CD14-positive monocyte (primary cell): ENCODE results near the gene DAPK1. TPM values are rescaled to one million over a fixed set of nuclear protein-coding genes. Genes with fewer than 3 reads are reported as not detected.

Experiments used
- DNase-seq, 3 donors: peaks; one replicate each; pipeline ENCODE4 v3.0.0-alpha.2; 2011 to 2022
- H2AFZ ChIP-seq: 2 replicates; pipeline ENCODE4 v1.6.0; 2012; ENCODE audit warnings: mild to moderate bottlenecking, low read depth, low read length, inconsistent platforms; ENCODE audit not compliant: insufficient read depth, poor library complexity, severe bottlenecking
- H3K27ac ChIP-seq, 2 donors: 1 replicate in 1 of 2; 2 replicates in 1 of 2; pipeline ENCODE4 v1.5.1; 2012 to 2013; ENCODE audit warnings: low read length in 2 of 2, control low read depth in 1 of 2, inconsistent platforms in 1 of 2, low read depth in 1 of 2, mild to moderate bottlenecking in 1 of 2
- H3K27me3 ChIP-seq, 2 donors: one replicate each; pipeline versions ENCODE4 v1.6.0 to v1.6.1; 2011 to 2013; ENCODE audit warnings: low read length in 2 of 2; ENCODE audit not compliant: control insufficient read depth in 2 of 2, insufficient read depth in 2 of 2
- H3K36me3 ChIP-seq, 2 donors: replicated peaks in 1 of 2; 1 replicate in 1 of 2; 2 replicates in 1 of 2; pipeline versions ENCODE4 v1.5.1 to v1.6.1; 2012 to 2013; ENCODE audit warnings: low read length in 2 of 2, control low read depth in 1 of 2, inconsistent platforms in 1 of 2, mild to moderate bottlenecking in 1 of 2; ENCODE audit not compliant: insufficient read depth in 2 of 2, control insufficient read depth in 1 of 2
- H3K4me1 ChIP-seq, 2 donors: 1 replicate in 1 of 2; 2 replicates in 1 of 2; pipeline versions ENCODE4 v1.5.1 to v1.6.1; 2012 to 2013; ENCODE audit warnings: low read length in 2 of 2, control low read depth in 1 of 2, inconsistent platforms in 1 of 2, mild to moderate bottlenecking in 1 of 2, moderate library complexity in 1 of 2; ENCODE audit not compliant: insufficient read depth in 2 of 2, control insufficient read depth in 1 of 2
- H3K4me2 ChIP-seq: replicated peaks from 2 replicates; pipeline ENCODE3; 2012; ENCODE audit warnings: low read length, moderate library complexity, mild to moderate bottlenecking; ENCODE audit not compliant: poor library complexity, severe bottlenecking; ENCODE audit errors: extremely low read depth
- H3K4me3 ChIP-seq, 3 experiments: fragments of 200-600 bp in 1 of 3; sonication (generic) in 1 of 3; replicated peaks in 1 of 3; 1 replicate in 2 of 3; 2 replicates in 1 of 3; pipeline ENCODE4 v1.5.1; 2011 to 2013; ENCODE audit warnings: low read length in 3 of 3, mild to moderate bottlenecking in 3 of 3, control low read depth in 2 of 3, low read depth in 2 of 3, inconsistent platforms in 1 of 3, moderate library complexity in 1 of 3
- H3K79me2 ChIP-seq: 2 replicates; pipeline ENCODE4 v1.6.0; 2012; ENCODE audit warnings: mild to moderate bottlenecking, control low read depth, inconsistent platforms, low read length, moderate library complexity; ENCODE audit not compliant: insufficient read depth
- H3K9ac ChIP-seq: 2 replicates; pipeline ENCODE4 v1.6.0; 2017; ENCODE audit warnings: low read length, mild to moderate bottlenecking; ENCODE audit not compliant: insufficient read depth, poor library complexity, severe bottlenecking
- H3K9me3 ChIP-seq, 2 donors: replicated peaks in 1 of 2; 1 replicate in 1 of 2; 2 replicates in 1 of 2; pipeline versions ENCODE4 v1.5.1 to v1.6.1; 2012 to 2013; ENCODE audit warnings: low read length in 2 of 2, control low read depth in 1 of 2; ENCODE audit not compliant: control insufficient read depth in 1 of 2, insufficient read depth in 1 of 2
- H4K20me1 ChIP-seq: 2 replicates; pipeline ENCODE4 v1.6.0; 2012; ENCODE audit warnings: mild to moderate bottlenecking, low read length, control low read depth, moderate library complexity; ENCODE audit not compliant: insufficient read depth
- H3K27ac Mint-ChIP-seq, 7 donors: one replicate each; pipeline ENCODE4 v1.8.0; 2020; ENCODE audit warnings: mild to moderate bottlenecking in 7 of 7, mixed read lengths in 7 of 7, moderate library complexity in 6 of 7, inconsistent platforms in 2 of 7
- H3K27me3 Mint-ChIP-seq, 3 donors: one replicate each; pipeline ENCODE4 v1.8.0; 2021 to 2022; ENCODE audit warnings: low read depth in 3 of 3, mild to moderate bottlenecking in 3 of 3, mixed read lengths in 3 of 3, moderate library complexity in 3 of 3, inconsistent platforms in 1 of 3
- H3K36me3 Mint-ChIP-seq, 2 donors: one replicate each; pipeline ENCODE4 v1.8.0; 2020; ENCODE audit warnings: mixed read lengths in 2 of 2, inconsistent platforms in 1 of 2, mild to moderate bottlenecking in 1 of 2
- H3K4me1 Mint-ChIP-seq: one replicate; pipeline ENCODE4 v1.8.0; 2020; ENCODE audit warnings: mild to moderate bottlenecking, mixed read lengths
- H3K4me3 Mint-ChIP-seq, 2 donors: one replicate each; pipeline ENCODE4 v1.8.0; 2020; ENCODE audit warnings: mild to moderate bottlenecking in 2 of 2, mixed read lengths in 2 of 2, moderate library complexity in 1 of 2
- H3K9me3 Mint-ChIP-seq, 7 donors: one replicate each; pipeline ENCODE4 v1.8.0; 2020 to 2022; ENCODE audit warnings: mixed read lengths in 7 of 7, mild to moderate bottlenecking in 6 of 7, moderate library complexity in 6 of 7, inconsistent platforms in 2 of 7
- WGBS: methylation state at CpG from one replicate; pipeline ENCODE4 v1.1.5; 2013; ENCODE audit warnings: missing lambda C conversion rate; ENCODE audit not compliant: insufficient coverage; 5-methylcytosine and 5-hydroxymethylcytosine counted together
- intact Hi-C, 2 donors: fragments of 100-400 bp; cut with micrococcal nuclease; formaldehyde crosslinking; loops; one replicate each; pipeline versions ENCODE4 v1.15.0 to v1.15.1; 2023
- polyA plus RNA-seq, 3 donors: library from polyadenylated mRNA; depleted of rRNA in 1 of 3; unstranded in 2 of 3; stranded (reverse) in 1 of 3; fragments of 300-500 nt in 2 of 3; fragments of >200 nt in 1 of 3; fragmentation: Illumina TruSeq in 2 of 3; gene quantifications; 1 replicate in 2 of 3; 2 replicates in 1 of 3; pipeline ENCODE4 v1.2.3, GENCODE V29; 2012 to 2021
- TF ChIP-seq, protein P1 (sequence below): fragments of 200-600 bp; IDR thresholded peaks from one replicate; pipeline ENCODE4 v1.8.0; 2022; ENCODE audit warnings: antibody characterized with exemption, mild to moderate bottlenecking

Gene DAPK1
- polyA plus RNA-seq, 3 donors = 24.1 to 102 (median 44.4) TPM

DNA sequence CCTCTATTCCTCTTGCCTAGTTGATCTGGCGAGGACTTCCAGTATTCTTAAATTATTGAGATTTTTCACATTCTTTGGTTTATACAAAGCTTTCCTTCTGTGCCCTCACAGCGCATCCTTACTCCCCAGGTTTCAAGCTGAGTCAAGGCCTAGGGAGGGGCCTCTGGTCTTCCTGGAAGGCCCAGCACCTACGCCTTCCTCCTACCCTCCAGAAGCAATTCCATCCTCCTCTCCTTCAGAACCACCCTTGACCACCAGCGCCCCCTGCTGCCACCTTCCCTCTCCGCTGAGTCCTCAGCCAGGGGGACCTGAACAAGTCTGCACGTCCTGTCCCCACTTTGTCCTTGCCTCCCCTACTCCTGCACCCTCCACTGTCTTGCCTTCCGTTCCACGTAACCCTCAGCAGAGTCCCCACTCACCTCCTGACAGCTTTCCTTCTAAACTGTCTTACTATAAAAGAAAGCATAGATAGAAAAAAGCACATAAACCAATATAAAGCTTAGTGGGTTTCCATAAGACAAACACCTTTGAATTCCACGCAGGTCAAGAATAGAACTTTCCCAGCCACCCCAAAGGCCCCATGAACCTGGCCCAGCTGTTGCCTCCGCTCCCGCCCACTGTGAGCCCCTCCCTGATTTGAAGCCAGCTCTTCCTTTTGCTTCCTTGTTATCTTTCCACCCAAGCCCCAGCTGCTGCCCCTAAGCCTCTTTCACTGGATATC, 165.3 kb downstream of the DAPK1 start:
- H3K9me3 Mint-ChIP-seq = peaks cover 17 to 22% (median 18%) of the 10 kb centered on the region in 7 donors
- Histone ChIP-seq H3K27me3 (no peaks in the 10 kb centered on the region), H3K27ac (no peak overlapping the region), H3K9ac (no peak overlapping the region), H3K79me2 (no peaks in the 10 kb centered on the region), H3K4me3 (no peak overlapping the region), H3K4me1 (no peaks in the 10 kb centered on the region), H3K4me2 (no peak overlapping the region), H4K20me1 (peaks cover 18% of the 10 kb centered on the region), H3K9me3 (peaks cover 19% of the 10 kb centered on the region in 2 donors), H2AFZ (no peak overlapping the region), H3K36me3 (peaks cover 35 to 81% of the 10 kb centered on the region in 2 donors)
- TF ChIP-seq, protein P1, sequence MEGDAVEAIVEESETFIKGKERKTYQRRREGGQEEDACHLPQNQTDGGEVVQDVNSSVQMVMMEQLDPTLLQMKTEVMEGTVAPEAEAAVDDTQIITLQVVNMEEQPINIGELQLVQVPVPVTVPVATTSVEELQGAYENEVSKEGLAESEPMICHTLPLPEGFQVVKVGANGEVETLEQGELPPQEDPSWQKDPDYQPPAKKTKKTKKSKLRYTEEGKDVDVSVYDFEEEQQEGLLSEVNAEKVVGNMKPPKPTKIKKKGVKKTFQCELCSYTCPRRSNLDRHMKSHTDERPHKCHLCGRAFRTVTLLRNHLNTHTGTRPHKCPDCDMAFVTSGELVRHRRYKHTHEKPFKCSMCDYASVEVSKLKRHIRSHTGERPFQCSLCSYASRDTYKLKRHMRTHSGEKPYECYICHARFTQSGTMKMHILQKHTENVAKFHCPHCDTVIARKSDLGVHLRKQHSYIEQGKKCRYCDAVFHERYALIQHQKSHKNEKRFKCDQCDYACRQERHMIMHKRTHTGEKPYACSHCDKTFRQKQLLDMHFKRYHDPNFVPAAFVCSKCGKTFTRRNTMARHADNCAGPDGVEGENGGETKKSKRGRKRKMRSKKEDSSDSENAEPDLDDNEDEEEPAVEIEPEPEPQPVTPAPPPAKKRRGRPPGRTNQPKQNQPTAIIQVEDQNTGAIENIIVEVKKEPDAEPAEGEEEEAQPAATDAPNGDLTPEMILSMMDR = peak; percentile 80
- intact Hi-C loops = loop anchor here (2.0 to 5.0 kb wide), 2 partner anchors 326 to 328 kb away; no protein-coding TSS in a partner anchor
- H3K27ac Mint-ChIP-seq = peak overlapping the region in 2 of 7 donors; percentile 18 to 43
- no peak overlapping the region for H3K4me3 Mint-ChIP-seq
- H3K27me3 Mint-ChIP-seq = peaks cover 0 to 3% (median 2%) of the 10 kb centered on the region in 3 donors
- peaks cover 3% of the 10 kb centered on the region for H3K4me1 Mint-ChIP-seq
- DNase-seq = peak; percentile 44 to 62 (median 55)
- 80% methylated on average over 9 of the region's 11 CpGs for WGBS
- peaks cover 70 to 86% of the 10 kb centered on the region in 2 donors for H3K36me3 Mint-ChIP-seq

GRCh38 chr9:87663556-87663955, 165.9 kb downstream of the DAPK1 start:
- H3K27ac ChIP-seq = no peak overlapping the region
- intact Hi-C loops = loop anchor here (2.0 to 5.0 kb wide), 2 partner anchors 326 to 329 kb away; no protein-coding TSS in a partner anchor
- H2AFZ ChIP-seq = no peak overlapping the region
- H3K4me3 ChIP-seq = no peak overlapping the region
- H3K27ac Mint-ChIP-seq = peak overlapping the region in 2 of 7 donors; percentile 18 to 21
- H4K20me1 ChIP-seq = peaks cover 18% of the 10 kb centered on the region
- TF ChIP-seq, protein P1 = no peak
- no peak overlapping the region for H3K9ac ChIP-seq
- peaks cover 19% of the 10 kb centered on the region in 2 donors for H3K9me3 ChIP-seq
- H3K36me3 ChIP-seq = peaks cover 35 to 81% of the 10 kb centered on the region in 2 donors
- H3K36me3 Mint-ChIP-seq = peaks cover 70 to 86% of the 10 kb centered on the region in 2 donors
- H3K4me2 ChIP-seq = no peak overlapping the region
- WGBS = 95% methylated on average over 6 of the region's 6 CpGs
- peaks cover 17 to 22% (median 18%) of the 10 kb centered on the region in 7 donors for H3K9me3 Mint-ChIP-seq
- peaks cover 0 to 3% (median 2%) of the 10 kb centered on the region in 3 donors for H3K27me3 Mint-ChIP-seq
- H3K27me3 ChIP-seq = no peaks in the 10 kb centered on the region
- peaks cover 3% of the 10 kb centered on the region for H3K4me1 Mint-ChIP-seq
- no peak overlapping the region for H3K4me3 Mint-ChIP-seq
- no peaks in the 10 kb centered on the region for H3K79me2 ChIP-seq
- no peak for DNase-seq
- H3K4me1 ChIP-seq = no peaks in the 10 kb centered on the region
